GM12801 (cell line): ENCODE measurements around the gene MPPED1.

Experiments used
- CTCF ChIP-seq: IDR thresholded peaks from one replicate; pipeline ENCODE4 v1.5.1; 2011; ENCODE audit warnings: control low read depth; ENCODE audit not compliant: insufficient read length; ENCODE audit errors: extremely low read depth

MPPED1 gene

GRCh38 chr22:43441216-43441615, 29.4 kb downstream of the MPPED1 start:
- no peak for TF ChIP-seq CTCF

GRCh38 chr22:43441751-43442150, 29.9 kb downstream of the MPPED1 start:
- TF ChIP-seq CTCF: no peak

- TF ChIP-seq CTCF: no peak
Measured at GRCh38 chr22:43442386-43443151, 30.8 kb downstream of the MPPED1 start.

GRCh38 chr22:43443152-43443471, 31.3 kb downstream of the MPPED1 start:
- no peak for TF ChIP-seq CTCF

GRCh38 chr22:43446037-43446803, 34.4 kb downstream of the MPPED1 start:
- TF ChIP-seq CTCF: no peak

GRCh38 chr22:43446916-43447315, 35.1 kb downstream of the MPPED1 start:
- TF ChIP-seq CTCF: no peak

GRCh38 chr22:43447380-43447779, 35.6 kb downstream of the MPPED1 start:
- TF ChIP-seq CTCF: no peak
